UCSD-AML1 (cell line): ENCODE measurements around the gene TMIE.
A peak's percentile ranks its signal among the peaks of the same experiment; 100 is the strongest.

ENCODE experiments used
- DNase-seq: peaks from one replicate; lab custom pipeline; 2025; ENCODE audit not compliant: unreplicated experiment; lab: John Stamatoyannopoulos, UW

The TMIE gene

GRCh38 chr3:46701181-46701939 is at the start of gene TMIE:
Gene TMIE (plus strand): TSS chr3:46701392. CDS start chr3:46701488, 96 bp downstream.
- no peak for DNase-seq

DNA sequence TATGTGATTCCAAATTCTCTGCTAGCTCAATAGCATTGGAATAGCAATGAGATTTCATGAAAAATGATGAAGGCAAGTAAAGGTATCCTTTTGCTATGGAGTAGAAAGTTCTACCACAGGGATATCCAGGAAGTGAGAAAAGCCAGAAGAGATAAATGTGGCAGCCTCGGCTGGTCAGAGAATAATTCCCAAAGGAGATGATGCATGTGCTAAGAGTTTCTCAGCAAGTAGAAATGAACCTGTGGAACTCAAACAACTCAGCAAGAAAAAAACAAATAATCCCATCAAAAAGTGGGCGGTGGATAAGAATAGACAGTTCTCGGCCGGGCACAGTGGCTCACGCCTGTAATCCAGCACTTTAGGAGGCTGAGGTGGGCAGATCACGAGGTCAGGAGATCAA is 45.9 kb upstream of the TMIE start:
- no peak for DNase-seq

GRCh38 chr3:46656778-46657556 is 44.2 kb upstream of the TMIE start:
- no peak for DNase-seq

- DNase-seq = no peak
Observed at GRCh38 chr3:46659285-46659684, 41.9 kb upstream of the TMIE start.

- DNase-seq = no peak
Observed at GRCh38 chr3:46660003-46660402, 41.2 kb upstream of the TMIE start.

DNA sequence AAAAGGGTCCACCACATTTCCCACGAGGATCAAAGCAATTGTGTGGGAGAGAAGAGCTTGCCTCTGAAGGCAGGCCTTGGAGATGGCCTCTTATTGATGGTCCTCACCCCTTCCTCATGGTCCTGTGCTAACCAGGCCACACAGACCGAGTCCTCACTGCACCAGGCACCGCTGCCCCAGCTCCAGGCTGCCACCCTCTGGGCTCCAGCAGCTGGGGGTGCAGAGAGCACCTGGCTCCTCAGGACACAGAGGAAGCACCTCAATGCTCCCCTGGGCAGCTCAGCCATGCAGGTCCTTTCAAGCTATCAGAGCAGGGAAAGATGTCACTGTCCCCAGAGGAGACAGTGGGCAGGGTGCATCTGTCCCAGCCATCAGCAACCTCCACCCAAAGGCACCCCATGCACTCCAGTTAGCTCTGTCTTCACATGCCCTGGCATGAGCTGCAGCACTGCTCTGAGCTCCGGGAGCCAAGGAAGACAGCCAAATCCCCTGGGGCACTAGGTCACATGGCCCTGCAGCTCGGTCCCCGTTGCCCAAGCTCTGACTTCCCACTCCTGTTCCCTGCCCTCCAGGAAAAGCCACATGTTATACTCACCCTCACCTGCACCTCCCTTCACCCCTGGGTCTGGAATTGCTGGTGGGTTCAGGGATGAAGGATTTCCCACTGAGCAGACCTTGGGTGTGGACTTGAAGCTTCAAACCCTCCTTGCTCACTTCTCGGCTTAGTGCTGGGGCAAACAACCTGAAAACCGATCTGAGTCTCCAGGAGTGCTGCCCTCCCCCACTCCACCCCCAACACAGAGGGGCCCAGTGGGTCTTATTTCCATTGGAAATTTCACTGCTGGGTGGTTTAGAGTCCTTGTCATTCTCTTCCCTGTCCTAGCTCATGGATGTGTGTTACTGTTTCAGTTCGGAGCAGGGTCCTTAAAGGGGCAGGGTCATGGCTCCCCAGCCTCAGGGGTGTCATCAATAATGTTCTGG is 40.4 kb upstream of the TMIE start:
- DNase-seq = no peak

GRCh38 chr3:46661776-46662766 is 39.1 kb upstream of the TMIE start:
- DNase-seq = no peak

- no peak for DNase-seq
Observed at GRCh38 chr3:46662771-46663551, 38.2 kb upstream of the TMIE start.

DNA sequence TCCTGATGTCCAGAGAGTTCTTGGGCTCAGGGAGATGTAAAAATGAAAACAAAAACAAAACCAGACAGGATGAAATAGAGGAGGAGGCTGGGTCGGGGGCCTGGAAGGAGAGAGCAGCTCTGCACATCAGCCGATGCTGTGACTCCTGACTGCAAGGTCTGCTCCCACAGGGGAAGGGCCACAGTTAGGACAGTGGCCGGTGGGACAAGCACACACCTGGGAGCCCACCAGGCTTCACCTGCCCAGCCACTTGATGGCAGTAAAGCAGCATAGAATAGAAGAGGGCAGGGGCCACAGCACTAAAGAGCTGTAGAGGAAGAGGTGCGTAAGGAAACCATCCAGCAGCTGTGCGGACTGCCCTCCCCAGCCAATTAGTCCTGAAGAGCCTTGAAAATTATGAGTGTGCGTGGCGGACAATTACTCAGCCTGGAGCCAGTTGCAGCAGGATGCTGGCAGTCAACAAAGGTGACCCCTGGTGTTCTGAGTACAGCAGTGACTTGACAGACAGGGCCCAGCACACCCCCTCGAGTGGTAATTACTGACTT is 37.5 kb upstream of the TMIE start:
- peak; percentile 40 for DNase-seq

DNA sequence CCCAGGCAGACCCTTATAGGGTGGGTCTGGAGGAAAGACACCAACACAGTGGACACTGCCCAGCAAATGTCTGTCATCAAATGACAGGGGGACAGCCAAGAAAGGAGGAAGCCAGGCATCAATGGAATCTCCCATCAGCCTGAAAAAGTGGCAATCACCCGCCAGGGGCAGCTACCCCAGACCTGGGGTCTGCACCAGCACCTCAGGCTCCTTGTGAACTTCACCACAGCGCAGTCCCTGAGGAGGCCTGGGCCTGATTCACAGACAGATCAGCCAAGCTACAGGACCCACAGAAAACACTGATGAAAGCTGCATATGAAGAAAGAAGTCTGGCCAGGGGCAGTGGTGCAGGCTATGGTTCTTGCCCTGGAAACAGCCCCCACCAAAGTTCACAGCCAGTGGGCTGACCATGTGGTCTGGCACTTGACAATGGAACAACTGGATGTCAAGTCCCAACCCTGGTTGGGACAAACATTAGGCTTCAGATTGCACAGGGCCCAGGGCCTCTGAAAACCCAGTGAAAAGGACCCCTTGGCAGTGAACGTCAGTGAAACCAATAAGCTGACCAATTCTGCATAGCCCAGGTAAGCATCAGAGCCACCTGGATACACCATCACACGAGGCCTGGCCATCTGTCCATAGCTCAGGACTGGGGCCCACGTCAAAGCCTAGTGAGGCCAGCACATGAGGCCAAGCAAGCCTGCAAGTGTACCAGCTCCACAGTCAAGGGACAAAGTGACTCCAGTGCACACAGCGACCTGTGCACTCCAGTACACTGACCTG is 36.8 kb upstream of the TMIE start:
- no peak for DNase-seq

DNA sequence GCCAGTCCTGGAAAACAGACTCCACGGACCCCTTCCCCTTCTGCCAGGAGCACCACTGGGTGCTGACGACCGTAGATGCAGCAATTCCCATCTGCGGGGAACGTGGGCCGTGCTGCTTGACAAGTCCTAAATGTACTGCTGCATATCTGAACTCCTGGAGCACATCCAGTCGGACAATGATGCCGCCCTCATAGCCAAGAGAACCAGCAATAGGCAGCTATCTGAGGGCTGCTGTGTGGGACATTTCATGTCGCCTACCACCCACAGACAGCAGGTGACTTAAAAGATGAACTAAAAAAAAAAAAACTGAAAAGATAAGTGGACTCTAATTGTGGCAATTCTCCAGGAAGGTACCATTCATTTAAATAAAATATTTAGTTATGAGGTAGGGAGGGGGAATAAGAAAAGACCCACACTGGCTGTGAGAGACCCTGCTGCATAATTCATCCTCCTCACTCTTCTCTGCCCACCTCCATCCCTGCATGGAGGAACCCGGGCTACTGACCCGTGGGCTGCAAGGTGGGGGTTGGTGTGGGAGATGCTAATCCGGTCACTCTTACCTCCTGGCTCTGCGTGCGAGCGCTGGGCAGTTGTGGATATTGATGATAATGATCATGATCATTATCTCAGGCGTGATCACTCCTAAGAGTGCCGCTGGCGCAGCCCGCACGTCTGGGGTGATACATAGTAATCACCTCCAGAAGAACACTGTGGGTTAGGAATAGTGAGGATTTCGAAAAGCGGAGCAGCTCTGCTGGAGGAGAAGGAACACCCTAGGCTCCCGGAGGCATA is 36.0 kb upstream of the TMIE start:
- DNase-seq = no peak

GRCh38 chr3:46665763-46666452 is 35.3 kb upstream of the TMIE start:
- no peak for DNase-seq

DNA sequence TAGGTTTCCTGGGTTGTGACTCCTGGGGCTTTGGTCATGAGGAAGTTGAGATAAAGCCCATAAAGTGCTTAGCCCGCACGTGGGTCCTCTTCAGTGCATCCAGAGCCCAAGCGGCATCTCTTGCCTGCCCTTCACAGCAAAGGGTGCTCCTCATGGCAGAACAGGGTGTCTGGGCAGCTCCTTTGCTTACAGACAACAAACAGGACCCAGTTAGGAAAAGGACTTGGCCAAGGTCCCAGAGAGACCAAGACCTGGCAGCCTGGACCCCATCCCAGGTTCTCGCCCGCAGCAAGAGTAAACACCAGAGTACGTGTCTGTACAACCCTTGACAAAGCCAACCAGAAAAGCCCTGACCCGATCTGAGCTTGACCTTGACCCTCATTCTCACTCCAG is 34.7 kb upstream of the TMIE start:
- DNase-seq = no peak

DNA sequence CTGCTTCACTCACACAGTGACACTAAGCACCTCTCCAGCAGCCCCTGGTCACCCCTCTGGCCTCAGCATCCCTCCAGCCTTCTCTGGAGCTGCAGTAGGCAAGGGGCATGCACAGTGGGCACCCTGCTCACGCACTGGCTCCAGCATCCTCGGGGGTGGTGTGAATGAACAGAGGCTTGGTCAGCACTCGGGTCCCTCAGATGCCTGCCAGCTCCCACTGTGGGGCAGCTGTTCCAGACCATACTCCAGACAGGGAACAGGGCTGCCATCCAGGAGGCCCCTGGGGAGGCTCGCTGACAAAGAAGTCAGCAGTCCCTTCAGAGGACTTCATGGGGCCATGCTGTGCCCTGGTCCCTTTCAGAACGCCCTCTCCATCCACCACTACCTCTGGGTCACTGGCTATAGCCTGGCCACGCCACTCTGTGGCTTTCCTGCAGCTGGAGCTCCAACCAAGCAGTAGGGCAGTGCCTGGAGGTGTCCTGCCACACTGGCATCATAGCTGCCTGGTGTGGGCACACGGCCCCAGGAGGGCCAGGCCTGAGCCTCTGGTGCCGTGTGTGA is 34.1 kb upstream of the TMIE start:
- no peak for DNase-seq

- no peak for DNase-seq
Observed at GRCh38 chr3:46667657-46668056, 33.5 kb upstream of the TMIE start.

DNA sequence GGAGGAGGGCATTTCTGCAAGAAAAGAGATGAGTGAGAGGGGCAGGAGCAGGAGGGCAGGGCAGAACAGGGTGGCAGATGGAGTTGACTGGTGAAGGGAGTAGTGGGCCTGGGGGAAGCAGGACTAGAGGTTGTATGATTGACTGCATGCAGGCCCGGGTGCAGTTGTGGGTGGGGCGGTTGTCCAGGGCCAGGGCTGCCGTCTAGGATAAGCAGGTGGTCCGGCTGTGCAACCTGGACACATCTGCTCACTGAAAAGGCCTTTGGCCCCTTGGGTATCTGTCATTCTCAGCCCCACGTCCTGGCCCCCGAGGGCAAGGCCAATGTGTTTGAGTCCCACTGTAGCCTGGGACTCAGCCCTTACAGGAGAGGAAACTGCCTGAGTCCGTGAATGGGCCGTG is 33.1 kb upstream of the TMIE start:
- DNase-seq = no peak

DNA sequence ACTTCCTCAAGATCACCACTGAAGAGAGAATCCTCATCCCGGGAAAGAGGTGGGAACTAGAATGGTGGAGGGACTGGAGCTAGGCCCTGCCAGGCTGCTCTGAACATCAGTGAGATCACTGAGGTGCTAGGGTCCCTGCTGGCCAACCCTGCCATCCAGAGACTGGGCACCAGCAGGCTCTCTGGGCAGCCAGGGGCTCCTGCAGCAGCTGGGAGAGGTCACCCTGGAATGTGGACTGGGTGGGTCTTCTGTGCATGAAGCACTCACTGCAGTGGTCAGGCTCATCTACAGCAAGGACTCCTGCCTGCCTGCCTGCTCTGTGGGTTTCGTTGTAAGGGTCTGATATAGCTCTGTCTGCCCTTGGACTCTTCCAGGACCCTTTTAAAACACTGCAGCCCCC is 32.6 kb upstream of the TMIE start:
- DNase-seq = no peak
